Kidney (tissue), 14 donors: Measurements from ENCODE around the gene SMARCAL1. TPM values are rescaled to one million over a fixed set of nuclear protein-coding genes. Genes with fewer than 3 reads are reported as not detected.

Experiments used
- DNase-seq, 5 donors: peaks; one replicate each; pipeline ENCODE4 v3.0.0-alpha.2; 2013 to 2020
- FAIRE-seq: peaks from 2 replicates; lab custom pipeline; 2012; peaks lifted over from hg19 to GRCh38; lab: Jason Lieb, UNC
- H3K27ac ChIP-seq, 2 donors: one replicate each; pipeline ENCODE4 v1.7.0; 2013; ENCODE audit warnings: low read depth in 2 of 2, low read length in 2 of 2, inconsistent platforms in 1 of 2
- H3K27me3 ChIP-seq: one replicate; pipeline ENCODE4 v1.7.1; 2013; ENCODE audit warnings: low read length, inconsistent platforms; ENCODE audit not compliant: control insufficient read depth, insufficient read depth
- H3K36me3 ChIP-seq, 3 donors: one replicate each; pipeline versions ENCODE4 v1.7.0 to v1.7.1; 2013; ENCODE audit warnings: low read length in 3 of 3, control low read depth in 1 of 3, inconsistent platforms in 1 of 3; ENCODE audit not compliant: insufficient read depth in 3 of 3, control insufficient read depth in 2 of 3
- H3K4me1 ChIP-seq, 3 donors: one replicate each; pipeline versions ENCODE4 v1.7.0 to v1.7.1; 2013; ENCODE audit warnings: low read length in 3 of 3, inconsistent platforms in 1 of 3, low read depth in 1 of 3; ENCODE audit not compliant: control insufficient read depth in 2 of 3, insufficient read depth in 2 of 3
- H3K4me3 ChIP-seq, 3 donors: one replicate each; pipeline versions ENCODE4 v1.7.0 to v1.8.1; 2013; ENCODE audit warnings: low read length in 3 of 3, control low read depth in 1 of 3, inconsistent platforms in 1 of 3
- H3K9ac ChIP-seq, 3 donors: one replicate each; pipeline versions ENCODE4 v1.7.0 to v1.7.1; 2013; ENCODE audit warnings: low read length in 3 of 3, control low read depth in 1 of 3, inconsistent platforms in 1 of 3
- H3K9me3 ChIP-seq, 3 donors: one replicate each; pipeline versions ENCODE4 v1.7.0 to v1.7.1; 2013; ENCODE audit warnings: low read length in 3 of 3, control low read depth in 1 of 3, inconsistent platforms in 1 of 3; ENCODE audit not compliant: control insufficient read depth in 2 of 3, insufficient read depth in 1 of 3
- intact Hi-C: fragments of 100-400 bp; cut with DNase I; formaldehyde crosslinking; loops from one replicate; pipeline ENCODE4 v1.11.1; 2022
- polyA plus RNA-seq: library from polyadenylated mRNA; stranded (reverse); fragments of 350-450 nt; fragmentation: Illumina TruSeq; extraction: RNeasy Lipid Tissue Mini Kit (QIAGEN cat#74804); gene quantifications from one replicate; pipeline ENCODE4 v1.2.3, GENCODE V29; 2014; ENCODE audit warnings: low read depth, low replicate concordance; ENCODE audit not compliant: insufficient read depth
- total RNA-seq: library from RNA; stranded (reverse); fragmentation: NEBNext Ultra II Directional; extraction: Animal tissue kit (Norgen Biotek cat#: 25700); gene quantifications from one replicate; pipeline ENCODE4 v1.2.1, GENCODE V29; 2021
- TF ChIP-seq, protein P1 (sequence below): IDR thresholded peaks from 3 replicates; pipeline ENCODE4 v1.5.1; 2012; ENCODE audit warnings: mild to moderate bottlenecking, moderate library complexity, borderline replicate concordance; ENCODE audit not compliant: insufficient read depth; ENCODE audit errors: extremely low read depth
- donor health status: control.
- donor health status: control.
- donor health status: control.
- donor health status: control.
- donor health status: control.
- donor health status: DM: yes; HTN: yes; CAD: no.
- donor health status: Normal renal cell carcinoma (clear cell type).

The SMARCAL1 gene
- total and polyA plus RNA-seq, 2 donors from 2014 or later = 9.7 to 17.3 TPM

DNA sequence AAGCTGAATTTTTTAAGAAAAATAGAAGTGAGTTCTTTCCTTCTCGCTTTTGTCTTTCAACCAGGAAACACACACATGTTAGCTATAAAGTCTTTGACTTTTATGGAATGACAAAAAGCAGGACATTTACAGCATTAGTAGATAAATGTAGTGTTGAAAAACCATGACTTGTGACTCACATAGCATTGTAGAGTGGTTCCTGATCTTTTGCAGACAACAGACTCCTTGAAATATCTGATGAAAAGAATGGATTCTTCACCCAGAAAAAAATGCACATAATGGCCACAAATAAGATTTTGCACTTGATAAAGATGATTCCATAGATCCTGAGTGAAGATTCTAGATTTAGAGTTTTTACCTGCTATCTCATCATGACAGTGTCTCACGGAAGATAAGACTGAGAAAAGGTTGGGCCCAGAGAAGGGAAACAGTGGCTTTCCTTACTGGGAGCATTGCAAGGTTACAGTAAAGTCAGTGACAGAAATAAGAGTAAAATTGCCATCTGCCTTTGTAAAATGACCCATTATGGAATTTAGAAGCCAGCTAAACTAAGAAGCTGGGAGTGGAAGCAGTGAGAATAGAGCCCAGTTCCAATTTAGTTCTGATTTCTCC is 14.0 kb downstream of the SMARCAL1 start:
- H3K9ac ChIP-seq = no peak overlapping the region
- no peaks in the 10 kb centered on the region for H3K4me1 ChIP-seq
- H3K27me3 ChIP-seq = no peaks in the 10 kb centered on the region
- intact Hi-C loops = no loop called here
- TF ChIP-seq, protein P1, sequence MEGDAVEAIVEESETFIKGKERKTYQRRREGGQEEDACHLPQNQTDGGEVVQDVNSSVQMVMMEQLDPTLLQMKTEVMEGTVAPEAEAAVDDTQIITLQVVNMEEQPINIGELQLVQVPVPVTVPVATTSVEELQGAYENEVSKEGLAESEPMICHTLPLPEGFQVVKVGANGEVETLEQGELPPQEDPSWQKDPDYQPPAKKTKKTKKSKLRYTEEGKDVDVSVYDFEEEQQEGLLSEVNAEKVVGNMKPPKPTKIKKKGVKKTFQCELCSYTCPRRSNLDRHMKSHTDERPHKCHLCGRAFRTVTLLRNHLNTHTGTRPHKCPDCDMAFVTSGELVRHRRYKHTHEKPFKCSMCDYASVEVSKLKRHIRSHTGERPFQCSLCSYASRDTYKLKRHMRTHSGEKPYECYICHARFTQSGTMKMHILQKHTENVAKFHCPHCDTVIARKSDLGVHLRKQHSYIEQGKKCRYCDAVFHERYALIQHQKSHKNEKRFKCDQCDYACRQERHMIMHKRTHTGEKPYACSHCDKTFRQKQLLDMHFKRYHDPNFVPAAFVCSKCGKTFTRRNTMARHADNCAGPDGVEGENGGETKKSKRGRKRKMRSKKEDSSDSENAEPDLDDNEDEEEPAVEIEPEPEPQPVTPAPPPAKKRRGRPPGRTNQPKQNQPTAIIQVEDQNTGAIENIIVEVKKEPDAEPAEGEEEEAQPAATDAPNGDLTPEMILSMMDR = no peak
- no peak overlapping the region for H3K4me3 ChIP-seq
- no peak for DNase-seq
- no peak for FAIRE-seq
- H3K27ac ChIP-seq = no peak overlapping the region
- H3K36me3 ChIP-seq = peaks cover 22 to 63% (median 46%) of the 10 kb centered on the region in 3 donors
- peaks cover 0 to 3% (median 0%) of the 10 kb centered on the region in 3 donors for H3K9me3 ChIP-seq

DNA sequence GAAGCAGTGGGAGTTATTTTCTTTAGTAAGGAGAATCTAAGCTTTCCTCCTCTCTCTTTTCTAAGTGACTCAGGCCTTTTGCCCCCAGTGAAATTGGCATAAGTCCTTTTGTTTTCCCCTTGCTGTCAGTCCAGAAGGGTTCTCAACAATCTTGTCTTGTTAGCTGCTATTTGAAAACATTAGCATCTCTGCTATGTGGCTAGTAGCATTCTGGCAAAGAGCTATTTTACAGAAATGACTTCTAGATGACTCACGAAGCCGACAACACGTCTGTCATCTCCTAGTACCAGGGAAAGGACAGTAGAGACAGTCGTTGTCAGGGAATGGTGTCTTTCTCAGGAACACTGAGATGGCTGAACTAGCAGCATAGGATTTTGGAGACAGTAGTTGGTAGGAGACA is 14.7 kb downstream of the SMARCAL1 start:
- peaks cover 22 to 58% (median 46%) of the 10 kb centered on the region in 3 donors for H3K36me3 ChIP-seq

DNA sequence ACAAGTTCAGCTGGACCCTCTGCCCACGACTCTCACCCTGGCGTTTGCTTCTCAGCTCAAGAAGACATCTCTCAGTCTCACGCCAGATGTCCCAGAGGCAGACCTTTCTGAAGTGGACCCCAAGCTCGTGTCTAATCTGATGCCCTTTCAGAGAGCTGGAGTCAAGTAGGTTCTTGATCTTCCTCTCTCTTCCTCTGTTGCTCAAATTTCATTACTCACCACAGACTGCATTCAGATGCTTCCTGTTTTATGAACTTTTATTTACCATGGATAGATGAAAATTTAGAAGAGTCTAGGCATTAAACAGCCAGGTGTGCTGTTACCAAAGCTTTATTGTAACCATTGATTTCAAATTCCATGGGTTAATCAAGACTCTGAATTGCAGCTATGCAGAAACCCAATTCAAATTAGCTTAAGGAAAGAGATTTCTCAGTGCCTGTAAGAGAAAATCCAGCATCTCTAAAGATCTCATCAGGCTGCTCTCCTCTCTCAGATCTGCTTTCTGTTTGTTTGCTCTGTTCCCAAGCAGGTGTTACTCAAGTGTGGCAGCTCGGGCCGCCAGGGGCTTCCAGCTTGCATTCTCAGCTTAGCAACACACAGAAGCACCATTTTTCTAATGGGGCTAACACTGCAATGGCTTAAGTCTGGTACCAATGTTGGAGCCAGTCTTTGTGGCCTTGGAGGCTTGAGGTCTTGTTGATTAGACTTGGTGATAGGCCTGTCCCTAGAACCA is 16.5 kb downstream of the SMARCAL1 start:
- peaks cover 9 to 51% (median 44%) of the 10 kb centered on the region in 3 donors for H3K36me3 ChIP-seq
- FAIRE-seq = no peak
- no peak overlapping the region for H3K4me3 ChIP-seq
- TF ChIP-seq, protein P1 = no peak
- intact Hi-C loops = no loop called here
- no peak overlapping the region for H3K9ac ChIP-seq
- H3K27me3 ChIP-seq = no peaks in the 10 kb centered on the region
- no peak overlapping the region for H3K27ac ChIP-seq
- peaks cover 0 to 3% (median 0%) of the 10 kb centered on the region in 3 donors for H3K9me3 ChIP-seq
- H3K4me1 ChIP-seq = no peaks in the 10 kb centered on the region
- no peak for DNase-seq

More for the DNA sequence above, 14.7 kb downstream of the SMARCAL1 start:
- Histone ChIP-seq H3K27ac (no peak overlapping the region), H3K4me1 (no peaks in the 10 kb centered on the region), H3K9me3 (peaks cover 0 to 3% (median 0%) of the 10 kb centered on the region in 3 donors), H3K4me3 (no peak overlapping the region), H3K9ac (no peak overlapping the region), H3K27me3 (no peaks in the 10 kb centered on the region)
- intact Hi-C loops = no loop called here
- TF ChIP-seq, protein P1 = no peak
- no peak for FAIRE-seq
- DNase-seq = no peak
